NB4 (cell line): Measurements from ENCODE around the gene AGAP1.

ENCODE experiments used
- CTCF ChIP-seq: IDR thresholded peaks from one replicate; pipeline ENCODE4 v1.5.1; 2012; ENCODE audit warnings: low read depth, low read length
- MAX ChIP-seq: IDR thresholded peaks from 2 replicates; pipeline ENCODE4 v1.6.1; 2011; ENCODE audit warnings: low read depth, low read length

- no peak for TF ChIP-seq MAX
- TF ChIP-seq CTCF, result no peak
Observed at GRCh38 chr2:235695602-235695895, 201.7 kb downstream of the AGAP1 start.
